Right lung (tissue), 10 donors: Measurements from ENCODE around the gene MED10. TPM values are rescaled to one million over a fixed set of nuclear protein-coding genes. Genes with fewer than 3 reads are reported as not detected.

Experiments used
- DNase-seq, 2 donors: peaks; one replicate each; pipeline ENCODE4 v3.0.0-alpha.2; 2013
- long read RNA-seq, 8 donors: transcript quantifications; one replicate each; lab custom pipeline, GENCODE V29; 2026
- polyA plus RNA-seq, 5 donors: library from polyadenylated mRNA; unstranded; fragments of 120-200 nt; gene quantifications; one replicate each; pipeline versions ENCODE4 v1.2.1 to v1.2.3, GENCODE V29; 2013; ENCODE audit warnings: inconsistent platforms in 1 of 5, low replicate concordance in 1 of 5; ENCODE audit not compliant: insufficient read length in 5 of 5, insufficient read depth in 1 of 5

MED10 gene, protein sequence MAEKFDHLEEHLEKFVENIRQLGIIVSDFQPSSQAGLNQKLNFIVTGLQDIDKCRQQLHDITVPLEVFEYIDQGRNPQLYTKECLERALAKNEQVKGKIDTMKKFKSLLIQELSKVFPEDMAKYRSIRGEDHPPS
- polyA plus RNA-seq: 10 to 100 TPM; 34.7 to 52.7 (median 47.0) TPM
- long read RNA-seq, donor 1, transcript MED10-201 (4 exons, 1,141 nt): major isoform, 41 of 43 reads
- long read RNA-seq, donor 1, partial matches to known transcripts: 0 of 43 reads
- long read RNA-seq, donor 1, other reads (novel, unspliced or antisense): 0 of 43 reads
- long read RNA-seq, donor 2, transcript MED10-201 (4 exons, 1,141 nt): major isoform, 27 of 28 reads
- long read RNA-seq, donor 2, partial matches to known transcripts: 0 of 28 reads
- long read RNA-seq, donor 2, other reads (novel, unspliced or antisense): 0 of 28 reads
- long read RNA-seq, donor 3, transcript MED10-201 (4 exons, 1,141 nt): major isoform, 30 of 35 reads
- long read RNA-seq, donor 3, partial matches to known transcripts: 0 of 35 reads
- long read RNA-seq, donor 3, other reads (novel, unspliced or antisense): 0 of 35 reads
- long read RNA-seq, donor 4, transcript MED10-203 (2 exons, 648 nt): minor isoform, 5 of 18 reads
- long read RNA-seq, donor 4, transcript MED10-201 (4 exons, 1,141 nt): major isoform, 12 of 18 reads
- long read RNA-seq, donor 4, partial matches to known transcripts: 0 of 18 reads
- long read RNA-seq, donor 4, other reads (novel, unspliced or antisense): 0 of 18 reads
- long read RNA-seq, donor 5, transcript MED10-201 (4 exons, 1,141 nt): major isoform, 45 of 54 reads
- long read RNA-seq, donor 5, transcript MED10-203 (2 exons, 648 nt): minor isoform, 7 of 54 reads
- long read RNA-seq, donor 5, partial matches to known transcripts: 0 of 54 reads
- long read RNA-seq, donor 5, other reads (novel, unspliced or antisense): 0 of 54 reads
- long read RNA-seq, donor 6, transcript MED10-203 (2 exons, 648 nt): minor isoform, 5 of 33 reads
- long read RNA-seq, donor 6, transcript MED10-201 (4 exons, 1,141 nt): major isoform, 28 of 33 reads
- long read RNA-seq, donor 6, partial matches to known transcripts: 0 of 33 reads
- long read RNA-seq, donor 6, other reads (novel, unspliced or antisense): 0 of 33 reads
- long read RNA-seq, donor 7, transcript MED10-201 (4 exons, 1,141 nt): major isoform, 23 of 40 reads
- long read RNA-seq, donor 7, partial matches to known transcripts: 13 of 40 reads
- long read RNA-seq, donor 7, other reads (novel, unspliced or antisense): 0 of 40 reads
- long read RNA-seq, donor 8, transcript MED10-201 (4 exons, 1,141 nt): major isoform, 14 of 17 reads
- long read RNA-seq, donor 8, partial matches to known transcripts: 0 of 17 reads
- long read RNA-seq, donor 8, other reads (novel, unspliced or antisense): 0 of 17 reads

DNA sequence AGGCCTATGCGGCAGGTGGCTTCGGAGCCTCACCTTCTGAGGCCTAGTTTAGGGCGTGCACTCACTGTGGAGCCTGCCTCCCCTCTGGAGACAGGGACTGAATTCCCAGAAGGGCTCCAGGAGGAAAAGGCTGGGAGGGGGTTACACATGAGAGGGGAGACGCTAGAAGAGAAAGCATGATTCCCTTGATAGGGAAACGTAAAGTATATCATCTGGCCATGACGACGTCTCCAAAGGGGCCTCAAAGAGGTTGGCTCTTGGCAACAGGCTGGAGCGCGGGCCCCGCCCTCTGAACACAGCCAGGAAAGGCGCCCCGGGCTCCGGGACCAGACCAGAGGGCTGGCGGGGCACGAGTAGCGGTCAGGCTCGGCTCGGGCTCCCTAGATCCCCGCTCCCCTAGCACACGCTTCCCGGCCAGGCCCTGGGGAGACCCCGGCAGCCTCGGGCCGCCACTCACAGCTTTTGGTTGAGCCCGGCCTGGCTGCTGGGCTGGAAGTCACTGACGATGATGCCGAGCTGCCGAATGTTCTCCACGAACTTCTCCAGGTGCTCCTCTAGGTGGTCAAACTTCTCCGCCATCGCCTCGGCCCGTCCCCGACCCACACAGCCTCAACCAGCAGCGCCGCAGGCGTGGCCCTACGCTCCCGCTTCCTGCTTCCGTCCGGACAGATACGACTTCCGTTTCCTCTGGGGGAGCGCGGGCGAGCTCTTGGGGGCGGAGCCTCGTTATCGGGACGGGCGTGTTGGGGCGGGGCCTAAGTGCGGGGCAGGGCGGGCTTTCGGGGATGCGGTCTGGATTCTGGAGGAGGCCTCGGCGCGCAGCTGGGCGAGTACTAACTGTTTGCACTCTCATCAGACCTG, at the start of gene MED10:
Gene MED10 (minus strand): TSS at position 643 of the 861 bp plus-strand sequence. CDS start 64 bp downstream, at position 579.
- peak; percentile 89 to 90 for DNase-seq

DNA sequence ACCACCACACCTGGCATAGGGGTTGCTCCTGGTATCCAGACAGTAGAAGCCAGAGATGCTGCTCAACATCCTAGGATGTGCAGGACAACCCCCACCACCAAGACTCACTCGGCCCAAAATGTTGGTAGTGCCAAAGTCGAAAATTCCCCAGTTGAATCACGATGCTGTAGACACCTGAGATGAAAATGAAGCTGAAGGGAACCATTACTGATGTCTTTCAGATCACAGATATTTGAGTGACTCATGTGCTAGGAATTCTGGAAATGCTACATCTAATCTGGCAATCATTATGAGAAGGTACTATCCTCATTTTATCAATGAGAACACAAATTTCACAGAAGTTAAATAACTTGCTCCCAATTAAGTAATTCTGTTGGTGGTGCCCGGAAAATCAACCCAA, 49.3 kb upstream of the MED10 start:
- no peak for DNase-seq

DNA sequence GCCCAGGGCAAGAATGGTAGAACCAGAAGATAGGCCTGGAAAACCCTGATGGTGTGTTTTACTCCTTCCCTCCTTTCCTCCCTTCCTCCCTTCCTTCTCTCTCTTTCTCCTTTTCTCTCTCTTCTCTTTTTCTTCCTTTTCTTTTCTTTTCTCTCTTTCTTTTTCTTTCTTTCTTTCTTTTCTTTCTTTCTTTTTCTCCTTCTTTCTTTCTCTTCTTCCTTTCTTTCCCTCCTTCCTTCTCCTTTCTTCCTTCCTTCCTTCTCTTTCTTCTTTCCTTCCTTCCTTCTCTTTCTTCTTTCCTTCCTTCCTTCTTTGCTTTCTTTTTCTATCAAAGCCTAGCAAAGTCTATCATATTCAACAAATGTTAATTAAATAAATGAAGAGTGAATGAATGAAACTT, 46.4 kb upstream of the MED10 start:
- no peak for DNase-seq

DNA sequence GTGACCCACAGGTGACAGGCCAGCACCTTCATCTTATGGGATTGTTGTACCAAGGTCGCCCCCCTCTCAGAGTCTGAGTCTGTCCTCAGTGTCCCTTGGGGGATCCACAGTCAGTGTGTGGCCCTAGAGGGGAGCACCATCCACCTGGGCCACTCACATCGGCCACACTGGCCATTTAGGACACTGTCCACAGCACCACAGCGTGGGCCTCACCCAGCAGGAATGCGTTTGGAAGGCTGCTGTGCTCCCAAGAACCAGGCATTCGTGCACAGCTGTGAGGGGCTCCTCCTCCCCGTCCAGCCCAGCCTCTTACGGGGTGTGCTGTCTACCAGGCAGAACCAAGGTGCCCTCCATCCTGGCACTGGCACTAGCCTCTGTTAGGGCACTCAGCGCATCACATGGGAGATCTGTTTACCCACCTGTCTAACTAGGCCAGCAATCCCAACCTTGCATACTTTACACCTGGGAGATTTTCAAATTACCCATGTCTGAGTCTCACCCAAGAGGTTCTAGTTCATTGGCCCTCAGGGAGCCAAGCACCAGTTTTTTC, 45.8 kb upstream of the MED10 start:
- no peak for DNase-seq

DNA sequence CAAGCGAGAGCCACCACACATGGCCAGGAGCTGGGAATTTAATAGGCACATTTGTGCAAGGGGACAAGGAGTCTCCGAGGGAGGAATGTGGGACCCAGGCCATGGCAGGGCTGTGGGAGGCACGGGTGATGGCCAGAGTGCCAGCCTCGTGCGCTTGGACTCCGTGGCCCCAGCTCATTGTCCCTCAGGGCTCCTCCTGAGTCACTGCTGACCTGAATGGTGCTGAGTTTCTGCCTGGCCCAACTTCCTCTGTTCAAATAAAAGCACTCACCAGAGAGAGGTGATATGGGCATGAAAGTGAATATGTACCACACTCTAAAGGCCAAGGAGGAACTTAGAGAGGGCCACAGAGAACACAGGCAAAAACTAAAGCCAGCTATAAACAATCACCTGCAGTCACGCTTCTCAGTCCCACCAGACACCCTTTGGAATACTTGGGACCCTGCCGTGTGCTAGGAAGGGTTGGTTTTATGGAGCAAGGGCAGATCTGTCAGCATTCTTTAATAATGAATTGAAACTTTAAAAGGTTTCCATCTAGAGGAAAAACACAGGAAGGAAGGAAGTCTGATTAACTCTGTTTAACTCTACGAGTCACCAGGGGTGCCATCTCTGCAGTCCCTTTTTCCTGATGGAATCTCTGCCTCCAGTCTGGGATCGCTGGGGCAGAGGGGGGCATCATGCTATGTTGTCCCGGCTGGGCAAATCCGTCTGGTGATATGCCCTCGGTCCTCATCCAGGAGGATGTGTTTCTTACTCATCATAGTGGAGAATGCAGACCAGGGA, 45.2 kb upstream of the MED10 start:
- DNase-seq: no peak

DNA sequence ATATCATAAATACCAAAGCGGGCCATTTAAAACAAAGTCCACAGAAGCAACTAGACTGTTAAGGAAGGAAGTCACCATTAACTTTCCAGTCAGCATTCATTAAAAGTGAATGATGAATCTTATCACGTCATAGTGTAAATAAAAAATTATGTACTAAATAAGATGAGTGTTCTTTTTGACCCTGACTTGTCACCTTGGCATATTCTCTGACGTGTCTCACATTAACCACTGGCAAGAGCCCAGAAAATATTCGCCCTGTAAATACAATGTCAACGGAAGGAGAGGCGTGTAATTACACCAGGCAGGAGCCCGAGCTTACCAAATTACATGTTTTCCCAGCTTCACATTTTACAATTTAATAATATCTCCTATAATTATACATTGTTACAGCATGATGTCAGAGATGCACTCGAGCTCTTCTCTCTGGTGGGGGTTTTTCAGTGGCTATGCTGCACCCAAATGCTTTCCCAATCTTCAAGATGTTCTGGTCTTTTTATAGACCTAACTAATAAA, 41.0 kb upstream of the MED10 start:
- DNase-seq: no peak

DNA sequence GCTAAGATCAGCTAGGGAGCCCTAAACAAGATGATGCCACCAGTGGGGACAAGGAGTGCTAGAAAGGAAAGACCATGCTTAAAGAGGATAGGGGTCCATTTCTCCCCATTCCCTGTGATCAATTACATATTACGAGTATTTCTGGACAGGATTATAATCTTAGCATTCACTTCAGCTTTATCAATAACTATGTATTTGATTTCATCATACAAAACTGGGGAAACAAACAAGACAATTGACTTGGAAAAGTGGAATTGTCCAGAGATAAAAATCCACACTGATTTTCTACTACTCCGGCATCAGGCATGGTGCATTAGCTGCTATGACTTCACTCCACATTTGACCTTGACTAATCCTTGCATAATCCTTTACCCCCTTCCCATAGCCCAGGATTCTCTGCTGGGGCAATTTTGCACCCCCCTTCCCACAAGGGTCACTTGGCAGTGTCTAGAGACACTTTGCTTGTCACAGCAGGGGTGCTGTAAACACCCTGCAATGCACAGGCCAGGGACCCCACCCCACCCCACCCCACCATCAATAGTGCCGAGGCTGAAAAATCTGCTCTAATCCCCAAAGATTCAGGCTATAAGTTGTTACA, 40.4 kb upstream of the MED10 start:
- DNase-seq: no peak

DNA sequence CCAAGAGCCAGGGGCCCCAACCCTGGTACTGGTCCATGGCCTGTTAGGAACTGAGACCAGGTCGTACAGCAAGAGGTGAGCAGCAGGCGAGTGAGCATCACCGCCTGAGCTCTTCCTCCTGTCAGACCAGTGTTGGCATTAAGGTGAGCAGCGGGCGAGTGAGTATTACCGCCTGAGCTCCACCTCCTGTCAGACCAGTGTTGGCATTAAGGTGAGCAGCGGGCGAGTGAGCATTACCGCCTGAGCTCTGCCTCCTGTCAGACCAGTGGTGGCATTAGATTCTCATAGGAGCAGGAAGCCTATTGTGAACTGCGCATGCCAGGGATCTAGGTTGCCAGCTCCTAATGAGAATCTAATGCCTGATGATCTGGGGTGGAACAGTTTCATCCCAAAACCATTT, 39.3 kb upstream of the MED10 start:
- no peak for DNase-seq

DNA sequence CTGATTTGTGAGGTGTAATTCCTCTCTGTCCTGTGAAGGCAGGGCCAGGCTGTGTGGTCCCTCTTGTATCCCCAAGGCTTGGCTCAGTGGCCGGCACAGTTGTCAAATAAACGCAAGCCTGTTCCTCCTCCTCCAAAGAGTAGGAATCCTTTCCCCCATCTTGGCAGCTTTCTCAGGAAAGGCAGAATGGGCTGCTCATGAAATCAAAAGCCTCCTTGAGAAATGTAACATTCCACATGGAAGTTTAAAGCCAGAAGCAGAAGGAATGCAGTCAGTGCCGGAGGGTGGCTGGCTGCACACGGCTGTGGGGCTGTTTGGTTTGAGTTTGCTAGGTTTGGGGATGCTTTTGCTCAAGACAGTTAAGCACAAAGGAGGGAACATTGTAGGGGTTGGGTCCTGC, 34.5 kb upstream of the MED10 start:
- no peak for DNase-seq

DNA sequence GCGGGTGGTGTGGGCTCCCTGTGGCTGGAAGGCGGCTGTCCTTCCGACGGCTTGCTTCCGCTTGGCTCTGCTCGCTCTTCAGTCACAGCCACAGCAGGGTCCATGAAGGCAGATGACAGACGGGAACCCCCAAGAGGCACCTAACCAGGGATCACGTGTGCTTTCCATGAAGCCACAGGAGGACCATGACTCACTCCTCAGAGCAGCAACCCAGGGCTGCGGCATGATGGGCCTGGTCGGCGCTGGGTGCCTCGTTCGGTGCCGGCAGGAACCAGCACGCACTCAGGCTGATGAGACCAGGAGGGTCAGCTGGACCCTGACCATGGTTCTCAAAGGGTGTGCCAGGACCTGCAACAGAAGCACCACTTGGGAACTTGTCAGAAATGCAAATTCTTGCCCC, 32.8 kb upstream of the MED10 start:
- DNase-seq: no peak

DNA sequence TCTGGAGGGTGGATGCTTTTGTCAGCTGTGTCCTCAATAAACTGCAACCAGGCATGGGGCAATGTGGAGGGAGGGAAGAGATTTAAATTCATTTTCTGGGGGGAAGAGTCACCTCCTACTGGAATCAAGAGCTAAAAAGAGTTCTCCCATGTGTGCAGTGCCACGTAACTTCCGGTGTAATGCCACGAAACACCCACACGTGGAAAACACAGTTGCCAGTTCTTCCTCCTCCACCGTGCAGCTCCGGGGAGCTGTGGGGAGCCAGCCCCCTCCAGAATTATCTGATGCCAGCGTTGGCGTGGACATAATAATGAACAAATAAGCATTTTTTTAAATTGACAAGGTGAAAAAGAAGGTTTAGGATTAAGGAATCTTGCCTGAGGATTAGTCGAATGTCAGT, 32.1 kb upstream of the MED10 start:
- DNase-seq: no peak

DNA sequence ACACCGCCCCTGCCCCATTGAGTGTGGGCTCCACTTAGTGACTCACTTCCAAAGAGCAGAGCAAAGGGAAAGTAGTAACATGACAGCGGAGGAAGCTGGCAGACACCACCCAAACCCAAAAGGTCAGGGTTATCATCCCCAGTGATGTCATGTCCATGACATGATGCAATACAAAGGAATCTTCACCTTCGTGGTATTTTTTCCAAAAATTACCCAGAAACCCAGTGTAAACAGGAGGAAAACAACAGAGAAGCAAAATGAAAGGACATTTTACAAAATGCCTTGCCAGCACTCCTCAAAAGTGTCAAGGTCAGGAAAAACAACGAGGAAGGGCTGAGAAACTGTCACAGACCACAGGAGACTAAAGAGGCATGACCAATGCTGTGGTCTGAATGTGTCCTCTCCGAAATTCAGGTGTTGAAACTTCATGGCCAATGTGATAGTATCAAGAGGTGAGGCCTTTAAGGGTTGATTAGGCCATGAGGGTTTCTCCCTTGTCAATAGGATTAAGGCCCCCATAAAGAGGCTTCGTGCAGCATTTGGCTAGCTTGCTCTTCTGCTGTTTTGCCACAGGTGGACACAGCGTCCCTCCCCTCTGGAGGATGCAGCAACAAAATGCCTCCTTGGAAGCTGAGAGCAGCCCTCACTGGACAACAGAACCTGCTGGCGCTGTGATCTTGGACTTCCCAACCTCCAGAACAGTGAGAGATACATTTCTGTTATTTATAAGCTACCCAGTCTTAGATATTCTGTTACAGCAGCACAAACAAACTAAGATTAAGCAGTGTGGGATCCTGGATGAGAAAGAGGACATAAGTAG, 30.5 kb upstream of the MED10 start:
- DNase-seq: no peak

DNA sequence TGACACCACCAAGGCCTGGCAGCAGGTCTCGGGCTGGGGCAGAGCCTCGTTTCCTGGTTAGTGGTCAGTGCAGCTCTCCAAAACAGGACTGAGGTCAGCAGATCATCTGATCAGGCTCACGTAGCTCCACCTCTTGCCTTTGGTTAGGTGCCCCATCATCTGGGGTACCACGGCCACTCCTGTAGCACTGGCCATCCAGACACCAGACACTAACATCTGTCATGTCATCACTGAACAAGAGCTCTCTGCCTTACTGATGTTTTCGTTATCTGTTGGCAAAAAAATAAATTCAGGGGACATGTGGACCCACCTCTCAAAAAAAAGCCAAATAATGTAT, 29.9 kb upstream of the MED10 start:
- DNase-seq: no peak

DNA sequence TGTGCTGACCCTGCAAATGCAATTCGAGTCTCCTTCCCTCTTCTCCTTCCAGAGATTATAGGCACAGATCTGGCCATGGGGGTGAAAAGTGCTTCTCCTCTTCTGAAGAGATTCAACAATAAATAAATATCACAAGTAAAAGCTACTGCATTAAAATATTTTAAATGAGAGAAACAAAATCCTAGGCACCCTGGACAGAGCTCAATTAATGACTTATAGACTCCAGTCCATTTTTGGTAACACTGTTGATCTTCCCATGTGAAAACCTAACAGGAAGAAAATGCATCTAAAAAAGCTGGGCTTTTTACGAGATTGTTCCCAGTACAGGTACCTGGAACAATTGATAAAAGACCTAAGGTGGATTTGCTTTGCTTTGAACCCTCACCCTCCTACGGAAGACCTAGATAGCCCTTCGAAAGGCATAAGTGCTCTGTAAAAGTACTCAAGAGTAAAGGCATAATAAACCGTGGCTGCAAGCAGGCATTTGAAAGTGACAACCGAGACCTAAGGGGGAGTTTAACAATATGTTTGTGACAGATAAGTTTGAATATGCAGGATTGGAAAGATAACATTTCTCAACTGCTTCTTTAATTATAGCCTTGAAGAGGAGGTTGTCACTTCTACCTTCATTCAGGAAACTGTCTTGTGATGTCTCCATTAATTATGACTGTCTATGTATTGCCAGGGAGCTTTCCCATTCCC, 29.4 kb upstream of the MED10 start:
- no peak for DNase-seq

DNA sequence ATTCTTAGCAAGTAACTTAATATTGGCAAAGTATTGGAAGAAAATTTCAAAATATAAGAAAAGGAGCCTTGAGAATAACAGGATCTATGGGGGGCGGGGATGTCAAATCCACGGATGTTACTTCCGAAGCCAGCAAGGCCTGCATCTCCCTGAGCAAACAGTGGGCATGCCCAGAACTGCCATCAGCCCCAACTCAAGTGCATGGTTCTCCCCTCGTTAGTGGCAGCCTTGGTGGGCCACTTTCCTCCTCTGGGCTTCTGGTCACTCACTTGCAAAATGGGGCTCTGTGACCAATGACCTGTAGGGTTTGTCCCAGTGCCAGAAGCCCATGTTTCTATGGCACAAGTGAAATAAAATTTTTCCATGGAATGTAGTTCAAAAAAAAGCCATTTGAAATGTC, 27.2 kb upstream of the MED10 start:
- DNase-seq: no peak

DNA sequence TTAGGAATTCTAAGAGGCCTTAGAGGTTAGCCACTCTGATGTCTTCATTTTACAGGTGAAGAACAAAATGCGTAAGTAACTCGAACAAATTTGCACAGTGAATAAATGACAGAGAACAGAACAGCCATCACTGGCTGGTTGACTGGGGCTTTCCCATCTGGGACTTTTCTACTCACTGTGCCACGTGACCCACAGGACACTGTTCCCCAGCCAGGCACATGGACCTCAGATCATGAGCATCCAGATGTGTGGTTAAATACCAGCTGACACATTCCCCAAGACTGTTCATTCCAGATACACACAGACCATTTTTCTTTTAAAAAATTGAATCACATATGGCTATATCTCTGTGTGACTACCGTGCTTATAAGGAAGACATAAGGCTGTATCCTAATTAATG, 25.8 kb upstream of the MED10 start:
- DNase-seq: no peak

DNA sequence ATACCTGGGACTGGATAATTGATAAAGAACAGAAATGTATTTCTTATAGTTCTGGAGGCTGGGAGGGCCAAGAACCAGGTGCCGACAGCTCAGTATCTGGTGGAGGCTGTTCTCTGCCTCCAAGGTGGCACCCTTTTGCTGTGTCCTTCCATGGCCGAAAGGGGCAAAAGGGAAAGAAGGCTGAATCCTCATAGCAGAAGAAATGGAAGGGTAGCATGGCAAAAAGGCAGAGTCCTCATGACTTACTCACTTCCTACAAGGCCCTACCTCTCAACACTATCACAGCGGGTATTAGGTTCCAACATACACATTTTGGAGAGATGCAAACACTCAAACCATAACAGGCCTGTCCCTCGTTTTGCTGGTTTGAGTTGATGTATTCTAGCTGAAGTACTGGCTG, 25.1 kb upstream of the MED10 start:
- DNase-seq: no peak
